ENCODE measurements around the gene NUP160.
A peak's percentile ranks its signal among the peaks of the same experiment; 100 is the strongest.
"Not testable (repeated sequence)": the region's sequence is repeated elsewhere in the genome, so short reads cannot be mapped to it uniquely, and the experiment has no call there.

NUP160 gene, protein sequence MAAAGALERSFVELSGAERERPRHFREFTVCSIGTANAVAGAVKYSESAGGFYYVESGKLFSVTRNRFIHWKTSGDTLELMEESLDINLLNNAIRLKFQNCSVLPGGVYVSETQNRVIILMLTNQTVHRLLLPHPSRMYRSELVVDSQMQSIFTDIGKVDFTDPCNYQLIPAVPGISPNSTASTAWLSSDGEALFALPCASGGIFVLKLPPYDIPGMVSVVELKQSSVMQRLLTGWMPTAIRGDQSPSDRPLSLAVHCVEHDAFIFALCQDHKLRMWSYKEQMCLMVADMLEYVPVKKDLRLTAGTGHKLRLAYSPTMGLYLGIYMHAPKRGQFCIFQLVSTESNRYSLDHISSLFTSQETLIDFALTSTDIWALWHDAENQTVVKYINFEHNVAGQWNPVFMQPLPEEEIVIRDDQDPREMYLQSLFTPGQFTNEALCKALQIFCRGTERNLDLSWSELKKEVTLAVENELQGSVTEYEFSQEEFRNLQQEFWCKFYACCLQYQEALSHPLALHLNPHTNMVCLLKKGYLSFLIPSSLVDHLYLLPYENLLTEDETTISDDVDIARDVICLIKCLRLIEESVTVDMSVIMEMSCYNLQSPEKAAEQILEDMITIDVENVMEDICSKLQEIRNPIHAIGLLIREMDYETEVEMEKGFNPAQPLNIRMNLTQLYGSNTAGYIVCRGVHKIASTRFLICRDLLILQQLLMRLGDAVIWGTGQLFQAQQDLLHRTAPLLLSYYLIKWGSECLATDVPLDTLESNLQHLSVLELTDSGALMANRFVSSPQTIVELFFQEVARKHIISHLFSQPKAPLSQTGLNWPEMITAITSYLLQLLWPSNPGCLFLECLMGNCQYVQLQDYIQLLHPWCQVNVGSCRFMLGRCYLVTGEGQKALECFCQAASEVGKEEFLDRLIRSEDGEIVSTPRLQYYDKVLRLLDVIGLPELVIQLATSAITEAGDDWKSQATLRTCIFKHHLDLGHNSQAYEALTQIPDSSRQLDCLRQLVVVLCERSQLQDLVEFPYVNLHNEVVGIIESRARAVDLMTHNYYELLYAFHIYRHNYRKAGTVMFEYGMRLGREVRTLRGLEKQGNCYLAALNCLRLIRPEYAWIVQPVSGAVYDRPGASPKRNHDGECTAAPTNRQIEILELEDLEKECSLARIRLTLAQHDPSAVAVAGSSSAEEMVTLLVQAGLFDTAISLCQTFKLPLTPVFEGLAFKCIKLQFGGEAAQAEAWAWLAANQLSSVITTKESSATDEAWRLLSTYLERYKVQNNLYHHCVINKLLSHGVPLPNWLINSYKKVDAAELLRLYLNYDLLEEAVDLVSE (N-terminal part only)

DNA sequence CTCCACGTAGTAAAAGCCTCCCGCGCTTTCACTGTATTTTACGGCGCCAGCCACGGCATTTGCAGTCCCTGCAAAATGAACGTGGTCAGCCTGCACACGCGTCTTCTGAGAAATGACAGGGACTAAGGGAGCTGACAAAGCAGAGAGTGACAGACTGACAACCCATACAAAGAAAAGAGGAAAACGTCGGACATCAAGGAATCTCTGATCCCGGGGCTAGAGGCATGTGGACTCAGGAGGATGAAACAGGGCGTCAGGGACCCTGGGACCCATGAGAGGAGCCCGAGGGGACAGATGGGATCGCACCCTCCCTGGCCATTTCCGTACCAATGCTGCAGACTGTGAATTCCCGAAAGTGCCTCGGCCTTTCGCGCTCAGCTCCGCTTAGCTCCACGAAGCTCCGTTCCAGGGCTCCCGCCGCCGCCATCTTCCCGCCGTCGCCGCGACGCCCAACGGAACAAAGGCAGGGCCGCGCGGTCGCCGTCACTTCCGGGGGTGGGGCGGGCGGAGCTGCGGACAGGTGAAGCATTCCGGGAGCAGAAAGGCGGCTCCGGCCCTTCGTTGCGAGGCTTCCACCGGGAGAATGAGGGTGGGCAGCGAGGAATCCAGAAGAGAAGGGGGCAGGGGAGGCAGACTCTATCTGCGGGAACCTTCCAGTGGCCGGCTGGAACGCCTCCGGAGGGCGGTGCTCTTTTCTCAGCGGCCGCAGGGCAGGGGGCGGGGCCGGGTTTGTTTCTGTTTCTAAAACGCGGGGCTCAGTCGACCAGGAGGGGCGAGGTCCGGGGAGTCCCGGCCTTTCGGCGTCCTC lies at the start of gene NUP160:
Gene NUP160, minus strand, starts transcription at position 459 of the 808 bp plus-strand sequence. Its CDS starts 32 bp downstream, at position 427.
- DNase-seq, result peak; percentile 88

DNA sequence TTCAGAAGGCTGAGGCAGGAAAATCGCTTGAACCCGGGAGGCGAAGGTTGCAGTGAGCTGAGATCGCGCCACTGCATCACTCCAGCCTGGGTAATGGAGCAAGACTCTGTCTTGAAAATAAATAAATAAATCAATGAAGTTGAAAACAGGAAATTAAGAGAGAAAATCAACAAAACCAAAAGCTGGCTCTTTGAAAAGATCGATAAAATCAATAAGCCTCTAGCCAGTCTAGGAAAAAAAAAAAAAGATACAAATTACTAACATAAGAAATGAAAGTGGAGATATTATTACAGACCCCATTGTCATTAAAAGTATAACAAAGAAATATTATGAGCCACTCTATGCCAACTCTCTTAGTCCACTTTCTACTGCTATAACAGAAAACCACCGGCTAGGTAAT lies 48.0 kb upstream of the NUP160 start:
- DNase-seq, result no peak

DNA sequence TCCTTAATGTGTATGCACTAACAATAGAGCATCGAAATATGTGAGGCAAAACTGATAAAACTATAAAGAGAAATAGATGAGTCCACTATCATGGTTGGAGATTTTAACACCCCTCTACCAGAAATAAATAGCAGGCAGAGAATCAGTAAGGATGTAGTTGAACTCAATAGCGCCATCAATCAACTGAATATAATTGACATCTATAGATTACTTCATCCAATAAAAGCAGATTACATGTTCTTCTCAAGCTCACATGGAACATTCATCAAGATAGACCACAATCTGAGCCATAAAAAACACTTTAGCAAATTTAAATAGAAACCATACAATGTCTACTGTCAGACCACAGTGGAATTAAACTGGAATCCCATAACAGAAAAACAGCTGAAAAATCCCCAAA lies 46.9 kb upstream of the NUP160 start:
- DNase-seq, result no peak

DNA sequence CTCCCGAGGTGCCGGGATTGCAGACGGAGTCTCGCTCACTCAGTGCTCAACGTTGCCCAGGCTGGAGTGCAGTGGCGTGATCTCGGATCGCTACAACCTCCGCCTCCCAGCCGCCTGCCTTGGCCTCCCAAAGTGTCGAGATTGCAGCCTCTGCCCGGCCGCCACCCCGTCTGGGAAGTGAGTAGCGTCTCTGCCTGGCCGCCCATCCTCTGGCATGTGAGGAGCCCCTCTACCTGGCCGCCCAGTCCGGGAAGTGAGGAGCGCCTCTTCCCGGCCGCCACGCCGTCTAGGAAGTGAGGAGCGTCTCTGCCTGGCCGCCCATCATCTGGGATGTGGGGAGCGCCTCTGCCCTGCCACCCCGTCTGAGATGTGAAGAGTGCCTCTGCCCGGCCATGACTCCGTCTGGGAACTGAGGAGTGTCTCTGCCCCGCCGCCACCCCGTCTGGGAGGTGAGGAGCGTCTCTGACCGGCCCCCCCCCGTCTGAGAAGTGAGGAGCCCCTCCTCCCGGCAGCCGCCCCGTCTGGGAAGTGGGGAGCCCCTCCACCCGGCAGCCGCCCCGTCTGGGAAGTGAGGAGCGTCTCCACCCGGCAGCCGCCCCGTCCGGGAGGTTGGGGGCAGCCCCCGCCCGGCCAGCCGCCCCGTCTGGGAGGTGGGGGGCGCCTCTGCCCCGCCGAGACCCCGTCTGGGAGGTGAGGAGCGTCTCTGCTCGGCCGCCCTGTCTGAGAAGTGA lies 44.6 kb upstream of the NUP160 start:
- DNase-seq, result not testable (repeated sequence)

DNA sequence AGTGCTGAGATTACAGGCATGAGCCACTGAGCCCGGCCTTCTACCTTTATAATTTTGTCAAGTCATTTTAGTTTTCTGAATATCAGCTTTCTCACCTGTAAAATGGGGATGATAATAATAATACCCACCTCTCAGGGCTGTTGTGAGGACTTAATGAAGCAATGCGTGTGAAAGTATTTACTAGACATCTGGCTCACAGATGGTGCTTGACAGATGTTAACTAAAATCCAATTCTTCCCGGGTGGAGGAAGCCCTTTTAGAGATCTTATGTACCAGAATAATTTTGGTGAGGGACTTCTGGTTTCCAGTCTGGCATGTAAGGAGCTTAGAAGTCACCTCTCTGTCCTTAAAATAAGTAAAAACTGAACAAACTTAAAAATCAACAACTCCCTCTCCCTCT lies 43.7 kb upstream of the NUP160 start:
- no peak for DNase-seq

DNA sequence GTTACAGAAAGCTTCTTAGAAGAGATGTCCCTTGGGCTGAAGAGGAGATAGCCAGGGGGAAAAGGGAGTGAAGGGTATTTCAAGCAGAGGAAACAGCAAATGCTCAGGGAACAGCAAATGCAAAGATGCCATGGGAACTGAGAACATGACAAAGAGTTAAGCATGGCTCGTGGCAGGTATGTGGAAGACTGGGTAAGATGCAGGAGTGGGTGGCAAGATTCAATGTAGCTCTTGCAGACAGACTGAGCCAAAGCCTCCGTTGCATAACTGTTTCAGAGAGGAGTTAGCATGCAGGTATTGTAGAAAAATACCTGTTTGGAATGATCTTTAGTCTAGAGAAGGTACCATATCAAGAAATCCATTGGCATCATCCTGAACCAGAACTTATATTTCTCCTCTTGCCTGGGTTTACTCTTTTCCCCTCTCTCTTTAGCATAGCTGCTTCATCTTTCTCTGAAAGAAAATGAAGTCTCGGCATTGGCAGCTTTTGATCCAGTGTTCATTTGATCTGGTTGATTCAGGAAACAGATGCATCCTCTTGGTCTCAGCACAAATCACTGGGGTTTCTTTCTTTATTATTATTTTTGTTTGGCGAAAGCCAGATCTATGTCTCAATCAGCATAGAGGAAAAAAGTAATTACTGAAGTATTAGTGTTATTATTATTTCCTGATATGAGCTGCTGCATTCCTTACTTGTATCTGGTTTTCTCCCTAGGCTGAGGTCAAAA lies 41.7 kb upstream of the NUP160 start:
- no peak for DNase-seq

DNA sequence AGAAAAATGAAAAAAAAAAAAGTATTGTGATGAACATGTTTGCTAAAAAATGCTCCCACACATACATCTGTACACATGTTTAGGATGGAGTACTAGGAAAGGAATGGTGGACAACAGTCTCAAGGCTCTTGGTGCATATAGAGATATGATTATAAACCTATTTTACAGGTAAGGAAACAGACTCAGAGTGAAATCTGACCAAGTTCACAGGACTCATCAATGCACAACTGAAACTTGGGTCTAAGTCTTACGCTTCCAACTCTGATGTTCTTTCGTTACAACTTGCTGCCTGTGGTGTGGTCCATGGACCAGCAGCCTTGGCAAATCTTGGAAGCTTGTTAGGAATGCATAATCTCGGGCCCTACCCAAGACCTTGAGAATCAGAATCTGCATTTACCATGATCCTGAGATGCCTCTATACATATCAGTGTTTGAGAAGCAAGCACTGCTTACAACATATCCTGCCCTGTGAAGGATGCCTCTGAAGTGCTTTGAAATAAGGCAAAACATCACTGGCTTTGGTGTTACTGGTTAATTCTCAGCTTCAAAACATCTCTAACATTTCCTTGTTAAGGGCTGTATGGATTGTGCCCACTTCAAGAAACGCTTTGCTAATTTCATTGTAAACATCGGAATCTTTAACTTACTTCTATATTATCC lies 39.9 kb upstream of the NUP160 start:
- DNase-seq, result peak; percentile 36

DNA sequence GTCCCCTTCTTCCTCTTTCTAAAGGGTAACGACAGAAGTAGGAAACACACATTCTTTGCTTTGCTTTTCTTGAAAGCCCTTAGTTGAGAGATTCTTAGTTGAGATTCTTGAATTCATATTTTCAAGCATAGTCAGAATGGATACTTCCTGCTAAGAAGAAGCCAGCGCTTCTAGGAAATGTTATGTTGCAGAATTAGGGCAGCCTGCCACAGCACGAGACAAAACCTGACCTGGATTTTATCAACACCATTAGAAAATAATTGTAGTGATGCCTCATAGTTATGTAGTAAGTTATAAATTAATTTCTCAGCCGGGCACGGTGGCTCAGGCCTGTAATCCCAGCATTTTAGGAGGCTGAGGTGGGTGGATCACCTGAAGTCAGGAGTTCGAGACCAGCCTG lies 37.9 kb upstream of the NUP160 start:
- peak; percentile 63 for DNase-seq

DNA sequence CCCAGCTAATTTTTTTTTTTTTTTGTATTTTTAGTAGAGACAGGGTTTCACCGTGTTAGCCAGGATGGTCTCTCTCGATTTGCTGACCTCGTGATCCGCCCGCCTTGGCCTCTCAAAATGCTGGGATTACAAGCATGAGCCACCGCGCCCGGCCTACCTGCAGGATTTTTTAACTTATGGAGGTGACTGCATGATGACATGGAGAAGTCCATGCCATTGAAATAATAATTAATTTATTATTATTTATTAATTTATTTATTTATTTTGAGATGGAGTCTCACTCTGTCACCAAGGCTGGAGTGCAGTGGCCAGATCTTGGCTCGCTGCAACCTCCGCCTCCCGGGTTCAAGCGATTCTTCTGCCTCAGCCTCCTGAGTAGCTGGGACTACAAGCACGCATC lies 34.3 kb upstream of the NUP160 start:
- not testable (repeated sequence) for DNase-seq

DNA sequence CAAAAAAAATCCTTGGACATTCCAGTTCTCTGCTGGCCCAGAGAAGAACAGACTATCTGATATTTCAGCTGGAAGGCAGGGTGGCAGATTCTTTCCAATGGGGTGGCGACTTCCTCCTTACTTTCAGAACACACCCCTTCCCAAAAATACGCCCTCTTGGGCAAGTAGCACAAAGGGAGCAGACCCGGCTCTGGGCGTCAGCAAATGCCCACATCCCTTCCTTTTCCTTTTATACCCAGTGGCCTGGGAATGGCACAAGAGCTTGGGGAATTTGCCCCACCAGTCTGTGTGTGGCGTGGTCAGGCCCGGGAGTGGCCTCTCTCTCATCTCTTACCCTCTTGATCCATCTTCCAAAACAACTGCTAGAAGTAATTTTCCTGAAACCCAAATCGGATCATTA lies 33.0 kb upstream of the NUP160 start:
- DNase-seq, result no peak

DNA sequence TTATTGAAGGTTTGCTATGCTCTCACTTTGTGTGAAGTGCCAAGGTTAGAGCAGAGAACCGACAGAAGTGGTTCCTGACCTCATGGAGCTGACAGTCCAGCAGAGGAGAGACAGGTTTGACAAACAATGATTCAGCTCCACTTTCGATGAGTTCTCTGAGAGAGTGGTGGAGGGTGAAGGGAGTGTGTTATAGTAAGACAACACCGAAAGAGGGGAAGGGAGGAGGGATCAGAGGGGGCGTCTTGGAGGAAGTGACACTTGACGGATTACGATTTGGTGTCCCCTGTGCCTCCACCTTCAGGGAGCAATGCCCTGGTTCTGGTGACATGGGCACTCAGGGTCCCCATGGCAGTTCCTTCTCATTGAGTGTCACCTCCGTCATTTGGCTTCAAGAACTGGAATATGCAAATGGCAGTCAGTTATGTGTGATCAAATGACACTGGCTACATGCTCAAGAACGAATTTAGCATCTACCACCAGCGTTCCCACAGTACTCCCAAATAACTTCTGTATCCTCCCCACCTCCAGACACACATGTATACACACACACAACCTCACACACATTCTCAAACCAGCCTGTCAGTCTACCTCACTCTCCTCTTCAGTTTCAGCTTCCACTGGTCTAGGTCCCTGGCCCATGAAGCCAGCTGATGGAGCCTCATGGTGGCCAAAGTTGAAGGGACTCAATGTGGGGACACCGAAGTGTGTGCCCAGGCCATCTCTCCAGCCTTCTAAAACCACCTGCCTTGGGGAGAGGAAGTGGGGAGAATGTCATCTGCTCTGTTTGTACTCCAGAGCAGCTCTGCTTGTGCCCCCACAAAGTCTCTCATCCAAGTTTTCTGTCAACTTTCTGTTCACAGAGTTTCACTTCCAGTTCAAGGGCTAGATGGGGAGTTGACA lies 31.4 kb upstream of the NUP160 start:
- no peak for DNase-seq

DNA sequence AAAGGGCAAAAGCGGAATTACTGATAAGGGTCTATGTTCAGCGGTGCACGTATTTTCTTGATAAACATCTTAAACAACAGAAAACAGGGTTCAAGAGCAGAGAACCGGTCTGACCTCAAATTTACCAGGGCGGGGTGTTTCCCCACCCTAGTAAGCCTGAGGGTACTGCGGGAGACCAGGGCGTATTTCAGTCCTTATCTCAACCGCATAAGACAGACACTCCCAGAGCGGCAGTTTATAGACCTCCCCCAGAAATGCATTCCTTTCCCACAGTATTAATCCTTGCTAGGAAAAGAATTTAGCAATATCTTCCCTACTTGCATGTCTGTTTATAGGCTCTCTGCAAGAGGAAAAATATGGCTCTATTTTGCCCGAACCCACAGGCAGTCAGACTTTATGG lies 27.7 kb upstream of the NUP160 start:
- DNase-seq, result not testable (repeated sequence)

DNA sequence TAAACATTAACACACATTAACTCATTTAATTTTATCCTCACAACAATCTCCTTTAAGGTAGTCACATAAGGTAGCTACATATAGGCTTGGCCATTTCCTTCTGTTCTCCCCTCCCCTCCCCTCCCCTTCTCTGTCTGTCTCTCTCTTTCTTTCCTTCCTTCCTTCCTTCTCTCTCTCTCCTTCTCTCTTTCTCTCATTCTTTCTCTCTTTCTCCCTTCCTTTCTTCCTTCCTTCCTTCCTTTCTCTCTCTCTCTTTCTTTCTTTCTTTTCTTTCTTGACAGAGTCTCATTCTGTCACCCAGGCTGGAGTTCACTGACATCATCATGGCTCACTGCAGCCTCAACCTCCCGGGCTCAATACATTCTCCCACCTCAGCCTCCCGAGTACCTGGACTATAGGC lies 22.3 kb upstream of the NUP160 start:
- no peak for DNase-seq

DNA sequence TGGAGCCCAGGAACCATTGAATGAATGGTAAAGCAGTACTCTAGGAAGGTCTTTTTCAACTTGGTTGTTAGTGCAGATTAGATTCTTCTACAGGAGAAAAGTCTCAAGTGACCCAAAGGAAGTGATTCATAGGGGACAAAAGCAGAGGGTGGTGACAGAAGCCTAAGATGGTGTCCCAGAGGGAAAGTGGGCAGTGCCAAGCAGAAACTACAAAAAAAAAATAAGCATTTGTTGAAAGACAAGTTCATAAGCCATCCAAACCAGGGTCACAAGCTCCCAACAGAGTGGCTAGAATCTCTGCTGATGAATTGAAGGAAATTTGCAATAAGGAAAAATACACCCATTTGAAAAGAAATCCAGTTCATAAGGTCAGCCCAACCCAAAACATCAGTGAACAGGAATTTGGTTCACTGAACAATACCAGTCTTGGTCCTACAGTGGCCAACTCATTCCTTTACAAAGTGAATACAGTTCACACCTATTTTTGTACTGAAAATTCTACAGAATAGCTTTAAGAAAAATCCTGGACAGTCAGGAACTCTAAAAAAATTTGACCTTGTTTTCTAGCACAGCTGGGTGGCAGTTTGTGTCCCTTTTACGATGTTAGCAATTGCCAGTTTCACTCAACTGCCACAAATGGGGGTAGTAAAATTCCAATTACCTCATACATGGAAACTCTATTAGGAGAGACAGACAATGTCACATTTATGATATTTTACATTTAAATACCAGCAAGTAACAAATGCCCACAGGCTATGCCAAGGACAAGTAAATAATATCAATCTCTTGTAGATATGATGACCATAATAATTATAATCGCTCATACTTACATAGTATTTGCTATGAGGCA lies 21.6 kb upstream of the NUP160 start:
- DNase-seq, result no peak

DNA sequence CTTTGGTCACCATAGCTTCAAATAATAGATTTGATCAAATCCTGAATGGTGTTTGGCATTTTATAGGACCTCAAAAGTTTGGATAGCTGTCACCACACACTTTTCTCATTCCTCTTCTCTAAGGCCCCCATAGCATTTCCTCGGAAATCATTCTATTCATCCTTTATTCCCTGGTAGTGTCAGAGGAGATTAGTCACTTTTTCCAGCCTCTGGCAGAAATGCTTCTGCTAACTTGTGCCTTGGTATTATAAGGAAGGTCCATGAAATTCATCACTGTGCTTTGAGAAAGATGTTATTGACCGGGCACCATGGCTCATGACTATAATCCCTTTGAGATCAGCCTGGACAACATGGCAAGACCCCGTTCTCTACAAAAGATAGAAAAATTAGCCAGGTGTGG lies 19.7 kb upstream of the NUP160 start:
- DNase-seq, result no peak

DNA sequence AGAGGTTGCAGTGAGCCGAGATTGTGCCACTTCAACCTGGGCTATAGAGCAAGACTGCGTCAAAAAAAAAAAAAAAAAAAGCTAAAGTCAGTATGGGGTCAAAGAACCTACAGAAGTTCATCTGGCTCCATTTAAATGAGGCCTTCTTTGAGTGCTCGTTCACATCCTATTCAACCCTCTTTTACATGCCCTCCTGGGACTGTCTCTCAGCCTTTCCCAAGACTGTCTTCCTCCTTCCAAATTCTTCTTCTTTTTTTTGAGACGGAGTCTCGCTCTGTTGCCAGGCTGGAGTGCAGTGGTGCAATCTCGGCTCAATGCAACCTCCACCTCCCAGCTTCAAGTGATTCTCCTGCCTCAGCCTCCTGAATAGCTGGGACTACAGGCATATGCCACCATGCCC lies 18.7 kb upstream of the NUP160 start:
- not testable (repeated sequence) for DNase-seq

DNA sequence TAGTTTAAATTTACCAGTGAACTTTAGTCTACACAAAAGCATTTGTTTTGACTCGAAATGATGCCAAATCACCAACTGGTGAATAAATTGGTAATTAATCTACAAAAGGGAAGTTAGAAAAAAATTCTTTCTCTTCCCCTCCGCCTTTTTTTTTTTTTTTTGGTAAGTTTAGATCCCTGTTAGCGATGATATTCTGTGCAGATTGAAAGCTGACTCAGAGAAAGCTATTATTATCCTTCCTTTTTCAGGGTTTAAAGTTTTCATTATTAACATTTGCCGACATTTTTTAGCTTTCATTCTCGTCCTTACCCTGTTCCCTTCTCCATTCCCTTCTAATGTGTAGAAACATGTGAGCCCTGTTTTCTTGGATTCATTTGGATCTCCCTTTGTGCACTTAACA lies 16.8 kb upstream of the NUP160 start:
- no peak for DNase-seq

DNA sequence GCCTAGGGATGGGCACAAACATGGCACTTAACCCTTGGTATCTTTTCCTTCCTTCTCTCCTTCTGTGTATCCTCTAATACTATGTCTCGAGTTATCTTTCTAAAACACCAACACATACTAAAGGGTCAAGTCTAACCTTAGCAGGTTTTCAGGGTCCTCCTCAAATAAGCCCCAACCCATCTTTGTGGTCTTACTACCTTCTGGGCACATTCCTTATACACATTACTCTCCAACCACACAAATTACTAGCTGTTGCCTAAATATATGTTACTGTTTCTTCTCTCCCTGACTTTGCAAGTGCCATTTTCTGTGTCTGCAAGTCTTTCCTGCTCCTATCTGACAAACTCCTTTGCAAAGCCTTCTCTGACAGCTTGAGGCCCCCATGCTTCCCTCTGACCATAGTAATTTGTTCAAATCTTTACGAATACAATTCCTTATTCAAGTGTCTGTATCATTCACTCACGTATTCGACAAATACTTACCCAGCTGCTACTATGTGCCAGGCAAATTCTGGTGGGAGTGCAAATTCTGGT lies 15.8 kb upstream of the NUP160 start:
- DNase-seq, result no peak
